IMR-90 (cell line): ENCODE data around the gene MRPL57.
"Not testable (repeated sequence)": the region's sequence is repeated elsewhere in the genome, so short reads cannot be mapped to it uniquely, and the experiment has no call there.

ENCODE experiments used
- BHLHE40 ChIP-seq: fragments of 150-350 bp; IDR thresholded peaks from 2 replicates; pipeline ENCODE4 v1.6.1; 2016; ENCODE audit warnings: mild to moderate bottlenecking, low read depth, low read length
- CEBPB ChIP-seq: IDR thresholded peaks from 2 replicates; pipeline ENCODE4 v1.6.1; 2012; ENCODE audit warnings: low read depth, low read length, improper control_type of control experiment
- CHD1 ChIP-seq: IDR thresholded peaks from 2 replicates; pipeline ENCODE4 v1.6.1; 2012; ENCODE audit warnings: low read depth, low read length, improper control_type of control experiment
- CTCF ChIP-seq: conservative IDR thresholded peaks from 2 replicates; pipeline ENCODE4 v1.5.1; 2012; ENCODE audit warnings: mild to moderate bottlenecking, low read depth, low read length, improper control_type of control experiment
- ELK1 ChIP-seq: fragments of 150-350 bp; IDR thresholded peaks from 2 replicates; pipeline ENCODE4 v1.6.1; 2016; ENCODE audit warnings: low read depth, mild to moderate bottlenecking, low read length, moderate library complexity, borderline replicate concordance
- MAFK ChIP-seq: IDR thresholded peaks from 2 replicates; pipeline ENCODE4 v1.6.1; 2012; ENCODE audit warnings: low read depth, low read length, improper control_type of control experiment
- MAZ ChIP-seq: IDR thresholded peaks from 2 replicates; pipeline ENCODE4 v1.6.1; 2012; ENCODE audit warnings: low read depth, mild to moderate bottlenecking, low read length, improper control_type of control experiment, moderate library complexity, borderline replicate concordance
- MXI1 ChIP-seq: IDR thresholded peaks from 2 replicates; pipeline ENCODE4 v1.6.1; 2012; ENCODE audit warnings: low read depth, mild to moderate bottlenecking, low read length, moderate library complexity, borderline replicate concordance
- NFE2L2 ChIP-seq: fragments of 150-350 bp; IDR thresholded peaks from 2 replicates; pipeline ENCODE4 v1.6.1; 2016; ENCODE audit warnings: low read depth, mild to moderate bottlenecking, low read length
- POLR2A ChIP-seq: IDR thresholded peaks from 2 replicates; pipeline ENCODE4 v1.6.1; 2012; ENCODE audit warnings: mild to moderate bottlenecking, low read depth, low read length
- RAD21 ChIP-seq: IDR thresholded peaks from 2 replicates; pipeline ENCODE4 v1.6.1; 2012; ENCODE audit warnings: low read length, improper control_type of control experiment
- RCOR1 ChIP-seq: IDR thresholded peaks from 2 replicates; pipeline ENCODE4 v1.6.1; 2012; ENCODE audit warnings: mild to moderate bottlenecking, low read length, improper control_type of control experiment; ENCODE audit not compliant: insufficient replicate concordance
- SMC3 ChIP-seq: fragments of 150-350 bp; IDR thresholded peaks from 2 replicates; pipeline ENCODE4 v1.6.1; 2016; ENCODE audit warnings: low read depth, mild to moderate bottlenecking, antibody characterized with exemption, low read length, moderate library complexity
- USF2 ChIP-seq: fragments of 150-350 bp; IDR thresholded peaks from 2 replicates; pipeline ENCODE4 v1.6.1; 2017; ENCODE audit warnings: mild to moderate bottlenecking, antibody characterized with exemption, low read length, low read depth

GRCh38 chr13:21165606-21166005, 10.9 kb upstream of the MRPL57 start:
- TF ChIP-seq POLR2A, CTCF, MAZ, SMC3, ELK1, MXI1, NFE2L2, CHD1, CEBPB, RCOR1, MAFK, BHLHE40, USF2, RAD21: not testable (repeated sequence)
